Prostate gland (tissue), 2 donors: ENCODE measurements around the gene GMPPA. TPM values are rescaled to one million over a fixed set of nuclear protein-coding genes. Genes with fewer than 3 reads are reported as not detected.

ENCODE experiments used
- DNase-seq: peaks from one replicate; pipeline ENCODE4 v3.0.0-alpha.2; 2019; ENCODE audit warnings: low spot score
- H3K27ac ChIP-seq, 2 donors: fragments of 200-600 bp; sonication (generic); 2 replicates each; pipeline ENCODE4 v1.5.1; 2017 to 2019
- H3K27me3 ChIP-seq: fragments of 200-600 bp; sonication (generic); replicated peaks from 2 replicates; pipeline ENCODE4 v1.5.1; 2019; ENCODE audit not compliant: insufficient read depth
- H3K36me3 ChIP-seq, 2 donors: fragments of 200-600 bp; sonication (generic); 1 replicate in 1 of 2; 2 replicates in 1 of 2; pipeline versions ENCODE4 v1.5.1 to v1.8.1; 2017 to 2019
- H3K4me1 ChIP-seq: fragments of 200-600 bp; sonication (generic); replicated peaks from 2 replicates; pipeline ENCODE4 v1.5.1; 2019
- H3K4me3 ChIP-seq, 2 donors: fragments of 200-600 bp; sonication (generic); 2 replicates each; pipeline ENCODE4 v1.5.1; 2017 to 2019
- H3K9me3 ChIP-seq: fragments of 200-600 bp; sonication (generic); 2 replicates; pipeline ENCODE4 v1.5.1; 2017
- CTCF ChIP-seq, 4 experiments: fragments of 200-600 bp in 2 of 4; fragments of 450-650 bp in 2 of 4; sonication (generic) in 2 of 4; IDR thresholded peaks; 1 replicate in 3 of 4; 2 replicates in 1 of 4; pipeline ENCODE4 v1.5.1; 2016 to 2019; ENCODE audit warnings: antibody characterized with exemption in 4 of 4, mild to moderate bottlenecking in 2 of 4, moderate library complexity in 2 of 4
- POLR2A ChIP-seq: fragments of 450-650 bp; IDR thresholded peaks from one replicate; pipeline ENCODE4 v1.6.1; 2016; ENCODE audit warnings: antibody characterized with exemption, mild to moderate bottlenecking
- POLR2AphosphoS5 ChIP-seq: sonication (generic); formaldehyde crosslinking; IDR thresholded peaks from one replicate; pipeline ENCODE4 v1.6.1; 2017; ENCODE audit warnings: antibody characterized with exemption
- WGBS: methylation state at CpG from one replicate; pipeline ENCODE4 v1.1.5; 2018; 5-methylcytosine and 5-hydroxymethylcytosine counted together
- intact Hi-C: fragments of 100-400 bp; cut with DNase I; formaldehyde crosslinking; loops from one replicate; pipeline ENCODE4 v1.14.2; 2022
- total RNA-seq, 2 donors: library from RNA; depleted of rRNA; stranded (reverse); fragments of >200 nt; gene quantifications; one replicate each; pipeline ENCODE4 v1.1.0, GENCODE V29; 2016

GMPPA gene
- total RNA-seq, 2 donors from 2014 or later = 41.2 to 53.8 TPM

GRCh38 chr2:219475278-219475677 is 23.4 kb upstream of the GMPPA start:
- no peak overlapping the region for H3K4me3 ChIP-seq
- no peaks in the 10 kb centered on the region for H3K27me3 ChIP-seq
- no peak overlapping the region for H3K27ac ChIP-seq
- 86% methylated on average over 6 of the region's 6 CpGs for WGBS
- intact Hi-C loops = no loop called here
- TF ChIP-seq CTCF (IDR thresholded peaks at IDR 0.05) (no peak), POLR2A (no peak), POLR2AphosphoS5 (no peak)
- H3K9me3 ChIP-seq = no peaks in the 10 kb centered on the region
- DNase-seq = no peak
- no peaks in the 10 kb centered on the region for H3K4me1 ChIP-seq
- H3K36me3 ChIP-seq = no peaks in the 10 kb centered on the region

- no peak overlapping the region for H3K4me3 ChIP-seq
- H3K36me3 ChIP-seq = no peaks in the 10 kb centered on the region
- H3K27me3 ChIP-seq = no peaks in the 10 kb centered on the region
- 31% methylated on average over 14 of the region's 14 CpGs for WGBS
- peak; percentile 49 for DNase-seq
- H3K4me1 ChIP-seq = no peaks in the 10 kb centered on the region
- TF ChIP-seq CTCF (IDR thresholded peaks at IDR 0.05) = peak; percentile 60 to 82 (median 76)
- TF ChIP-seq POLR2A = no peak
- H3K27ac ChIP-seq = no peak overlapping the region
- no peaks in the 10 kb centered on the region for H3K9me3 ChIP-seq
- intact Hi-C loops = no loop called here
Measured at GRCh38 chr2:219475697-219476651, 22.7 kb upstream of the GMPPA start.

GRCh38 chr2:219476652-219477151 is 22.0 kb upstream of the GMPPA start:
- 22% methylated on average over 16 of the region's 16 CpGs for WGBS
- Histone ChIP-seq H3K27me3 (no peaks in the 10 kb centered on the region), H3K36me3 (no peaks in the 10 kb centered on the region), H3K9me3 (no peaks in the 10 kb centered on the region), H3K4me1 (no peaks in the 10 kb centered on the region), H3K4me3 (no peak overlapping the region), H3K27ac (peak overlapping the region in 1 of 2 donors; percentile 17)
- no peak for DNase-seq
- TF ChIP-seq POLR2AphosphoS5 = no peak
- TF ChIP-seq POLR2A = no peak
- TF ChIP-seq CTCF (IDR thresholded peaks at IDR 0.05) = no peak
- intact Hi-C loops = no loop called here

- no peak overlapping the region for H3K27ac ChIP-seq
- no peak for DNase-seq
- no peaks in the 10 kb centered on the region for H3K4me1 ChIP-seq
- no peaks in the 10 kb centered on the region for H3K27me3 ChIP-seq
- no peak overlapping the region for H3K4me3 ChIP-seq
- intact Hi-C loops = no loop called here
- H3K9me3 ChIP-seq = no peaks in the 10 kb centered on the region
- no peak for TF ChIP-seq CTCF (IDR thresholded peaks at IDR 0.05)
- TF ChIP-seq POLR2AphosphoS5 = no peak
- 86% methylated on average over 13 of the region's 13 CpGs for WGBS
- no peaks in the 10 kb centered on the region for H3K36me3 ChIP-seq
Measured at GRCh38 chr2:219477179-219477578, 21.5 kb upstream of the GMPPA start.

- H3K9me3 ChIP-seq = no peaks in the 10 kb centered on the region
- H3K4me3 ChIP-seq = no peak overlapping the region
- no peaks in the 10 kb centered on the region for H3K36me3 ChIP-seq
- H3K27me3 ChIP-seq = no peaks in the 10 kb centered on the region
- no peak for DNase-seq
- intact Hi-C loops = no loop called here
- no peak for TF ChIP-seq POLR2A
- H3K27ac ChIP-seq = no peak overlapping the region
- WGBS = 82% methylated on average over 14 of the region's 15 CpGs
- H3K4me1 ChIP-seq = no peaks in the 10 kb centered on the region
Measured at GRCh38 chr2:219477815-219478214, 20.9 kb upstream of the GMPPA start.
